Measurements from ENCODE around the gene PLEKHG7. TPM values are rescaled to one million over a fixed set of nuclear protein-coding genes. Genes with fewer than 3 reads are reported as not detected.
"Not testable (repeated sequence)": the region's sequence is repeated elsewhere in the genome, so short reads cannot be mapped to it uniquely, and the experiment has no call there.

Gene PLEKHG7
- total and polyA plus RNA-seq, 2 experiments from 2014 or later = not detected

- Histone ChIP-seq H3K4me3 (no peak overlapping the region), H3K27ac (no peak overlapping the region), H3K27me3 (replicated peaks; ENCODE audit: insufficient read depth) (no peaks in the 10 kb centered on the region), H3K36me3 (ENCODE audit: low read depth) (no peaks in the 10 kb centered on the region), H4K20me1 (ENCODE audit: insufficient read depth) (no peaks in the 10 kb centered on the region), H3K79me2 (ENCODE audit: insufficient read depth) (no peaks in the 10 kb centered on the region), H3F3A (ENCODE audit: insufficient read depth) (peaks cover 8% of the 10 kb centered on the region; the same call in 1 of the 2 replicates), H3K4me2 (ENCODE audit: unreplicated experiment) (no peak overlapping the region), H3K4me1 (ENCODE audit: insufficient read depth) (peaks cover 15% of the 10 kb centered on the region), H2AFZ (no peak overlapping the region), H3K9me3 (ENCODE audit: low read depth) (no peaks in the 10 kb centered on the region), H3K9ac (no peak overlapping the region), H3K9me2 (ENCODE audit: insufficient read depth) (no peaks in the 10 kb centered on the region)
- in situ Hi-C loops (cut with MboI) = no loop called here
- no peak for TF ChIP-seq EZH2 (IDR thresholded peaks at IDR 0.05; ENCODE audit: insufficient read depth, poor library complexity, severe bottlenecking)
- no peak for TF ChIP-seq EZH2phosphoT487 (IDR thresholded peaks at IDR 0.05; ENCODE audit: insufficient read depth, low read depth)
- DNase-seq = no peak
- WGBS, 2 experiments (ENCODE audit: low coverage in 1 of 2, low lambda C conversion rate in 2 of 2, missing lambda C conversion rate in 2 of 2) = 86 to 92% methylated on average over 4 of the region's 4 CpGs
These were observed 45.0 kb upstream of the PLEKHG7 start for GRCh38 chr12:92657770-92658169.

- no peak overlapping the region for H3K4me3 ChIP-seq
- no peak for TF ChIP-seq EZH2 (IDR thresholded peaks at IDR 0.05; ENCODE audit: insufficient read depth, poor library complexity, severe bottlenecking)
- TF ChIP-seq EZH2phosphoT487 (IDR thresholded peaks at IDR 0.05; ENCODE audit: insufficient read depth, low read depth) = no peak
- H3K27ac ChIP-seq = no peak overlapping the region
- H3K4me2 ChIP-seq (ENCODE audit: unreplicated experiment) = no peak overlapping the region
- no peaks in the 10 kb centered on the region for H3K9me3 ChIP-seq (ENCODE audit: low read depth)
- H3K4me1 ChIP-seq (ENCODE audit: insufficient read depth) = peaks cover 15% of the 10 kb centered on the region
- DNase-seq = no peak
- no peaks in the 10 kb centered on the region for H3K27me3 ChIP-seq (replicated peaks; ENCODE audit: insufficient read depth)
- peaks cover 8% of the 10 kb centered on the region; the same call in 1 of the 2 replicates for H3F3A ChIP-seq (ENCODE audit: insufficient read depth)
- in situ Hi-C loops (cut with MboI) = no loop called here
- H3K36me3 ChIP-seq (ENCODE audit: low read depth) = no peaks in the 10 kb centered on the region
- no peaks in the 10 kb centered on the region for H3K9me2 ChIP-seq (ENCODE audit: insufficient read depth)
- H4K20me1 ChIP-seq (ENCODE audit: insufficient read depth) = no peaks in the 10 kb centered on the region
- 94 to 100% methylated on average over 2 of the region's 2 CpGs for WGBS, 2 experiments (ENCODE audit: low coverage in 1 of 2, low lambda C conversion rate in 2 of 2, missing lambda C conversion rate in 2 of 2)
- no peak overlapping the region for H2AFZ ChIP-seq
- no peaks in the 10 kb centered on the region for H3K79me2 ChIP-seq (ENCODE audit: insufficient read depth)
- no peak overlapping the region for H3K9ac ChIP-seq
These were observed 44.2 kb upstream of the PLEKHG7 start for GRCh38 chr12:92658611-92659010.

- no peak for TF ChIP-seq EZH2 (IDR thresholded peaks at IDR 0.05; ENCODE audit: insufficient read depth, poor library complexity, severe bottlenecking)
- TF ChIP-seq EZH2phosphoT487 (IDR thresholded peaks at IDR 0.05; ENCODE audit: insufficient read depth, low read depth) = no peak
- H3K27me3 ChIP-seq (replicated peaks; ENCODE audit: insufficient read depth) = no peaks in the 10 kb centered on the region
- WGBS, 2 experiments (ENCODE audit: low coverage in 1 of 2, low lambda C conversion rate in 2 of 2, missing lambda C conversion rate in 2 of 2) = 96 to 97% methylated on average over 6 of the region's 6 CpGs
- DNase-seq = no peak
- no peak overlapping the region for H3K27ac ChIP-seq
- H3F3A ChIP-seq (ENCODE audit: insufficient read depth) = no peaks in the 10 kb centered on the region
- no peaks in the 10 kb centered on the region for H3K4me1 ChIP-seq (ENCODE audit: insufficient read depth)
- H3K79me2 ChIP-seq (ENCODE audit: insufficient read depth) = no peaks in the 10 kb centered on the region
- H3K9me3 ChIP-seq (ENCODE audit: low read depth) = no peaks in the 10 kb centered on the region
- H4K20me1 ChIP-seq (ENCODE audit: insufficient read depth) = no peaks in the 10 kb centered on the region
- H3K9ac ChIP-seq = no peak overlapping the region
- no peaks in the 10 kb centered on the region for H3K9me2 ChIP-seq (ENCODE audit: insufficient read depth)
- H3K4me2 ChIP-seq (ENCODE audit: unreplicated experiment) = no peak overlapping the region
- no peaks in the 10 kb centered on the region for H3K36me3 ChIP-seq (ENCODE audit: low read depth)
- in situ Hi-C loops (cut with MboI) = no loop called here
- no peak overlapping the region for H2AFZ ChIP-seq
- H3K4me3 ChIP-seq = no peak overlapping the region
These were observed 41.5 kb upstream of the PLEKHG7 start for GRCh38 chr12:92661269-92661668.

GRCh38 chr12:92665496-92665895 lies 37.3 kb upstream of the PLEKHG7 start:
- TF ChIP-seq EZH2phosphoT487 (IDR thresholded peaks at IDR 0.05; ENCODE audit: insufficient read depth, low read depth) = no peak
- TF ChIP-seq EZH2 (IDR thresholded peaks at IDR 0.05; ENCODE audit: insufficient read depth, poor library complexity, severe bottlenecking) = no peak
- Histone ChIP-seq H3K9me3 (ENCODE audit: low read depth) (no peaks in the 10 kb centered on the region), H3K79me2 (ENCODE audit: insufficient read depth) (no peaks in the 10 kb centered on the region), H4K20me1 (ENCODE audit: insufficient read depth) (no peaks in the 10 kb centered on the region), H3K27ac (no peak overlapping the region), H3K36me3 (ENCODE audit: low read depth) (no peaks in the 10 kb centered on the region), H3K4me1 (ENCODE audit: insufficient read depth) (no peaks in the 10 kb centered on the region), H3K4me3 (no peak overlapping the region), H3K9ac (no peak overlapping the region), H3K4me2 (ENCODE audit: unreplicated experiment) (no peak overlapping the region), H3K9me2 (ENCODE audit: insufficient read depth) (no peaks in the 10 kb centered on the region), H3K27me3 (replicated peaks; ENCODE audit: insufficient read depth) (peaks cover 5% of the 10 kb centered on the region; the same call in 1 of the 2 replicates), H2AFZ (no peak overlapping the region), H3F3A (ENCODE audit: insufficient read depth) (no peaks in the 10 kb centered on the region)
- in situ Hi-C loops (cut with MboI) = no loop called here
- DNase-seq = no peak
- 92 to 96% methylated on average over 2 of the region's 2 CpGs for WGBS, 2 experiments (ENCODE audit: low coverage in 1 of 2, low lambda C conversion rate in 2 of 2, missing lambda C conversion rate in 2 of 2)

- H4K20me1 ChIP-seq (ENCODE audit: insufficient read depth) = no peaks in the 10 kb centered on the region
These were observed 34.0 kb upstream of the PLEKHG7 start for GRCh38 chr12:92668739-92669138.

GRCh38 chr12:92671524-92671923 lies 31.3 kb upstream of the PLEKHG7 start:
- H3K27me3 ChIP-seq (replicated peaks; ENCODE audit: insufficient read depth); DNase-seq; H3K4me3 ChIP-seq; H2AFZ ChIP-seq; in situ Hi-C loops (cut with MboI); H3K9me3 ChIP-seq (ENCODE audit: low read depth); H3K4me1 ChIP-seq (ENCODE audit: insufficient read depth); H3F3A ChIP-seq (ENCODE audit: insufficient read depth); H3K27ac ChIP-seq; H3K9me2 ChIP-seq (ENCODE audit: insufficient read depth); H3K79me2 ChIP-seq (ENCODE audit: insufficient read depth); H3K4me2 ChIP-seq (ENCODE audit: unreplicated experiment); H4K20me1 ChIP-seq (ENCODE audit: insufficient read depth); H3K36me3 ChIP-seq (ENCODE audit: low read depth); H3K9ac ChIP-seq: not testable (repeated sequence)
- WGBS, 2 experiments (ENCODE audit: low coverage in 1 of 2, low lambda C conversion rate in 2 of 2, missing lambda C conversion rate in 2 of 2) = 75 to 81% methylated on average over 11 of the region's 11 CpGs

More at GRCh38 chr12:92668739-92669138, 34.0 kb upstream of the PLEKHG7 start:
- Histone ChIP-seq H3K9me2 (ENCODE audit: insufficient read depth) (no peaks in the 10 kb centered on the region), H3F3A (ENCODE audit: insufficient read depth) (no peaks in the 10 kb centered on the region), H3K27me3 (replicated peaks; ENCODE audit: insufficient read depth) (peaks cover 5% of the 10 kb centered on the region; the same call in 1 of the 2 replicates), H3K4me1 (ENCODE audit: insufficient read depth) (no peaks in the 10 kb centered on the region), H2AFZ (no peak overlapping the region), H3K4me2 (ENCODE audit: unreplicated experiment) (no peak overlapping the region), H3K79me2 (ENCODE audit: insufficient read depth) (no peaks in the 10 kb centered on the region), H3K27ac (no peak overlapping the region), H3K4me3 (no peak overlapping the region), H3K36me3 (ENCODE audit: low read depth) (no peaks in the 10 kb centered on the region), H3K9ac (no peak overlapping the region), H3K9me3 (ENCODE audit: low read depth) (no peaks in the 10 kb centered on the region)
- no peak for DNase-seq
- TF ChIP-seq EZH2 (IDR thresholded peaks at IDR 0.05; ENCODE audit: insufficient read depth, poor library complexity, severe bottlenecking) = no peak
- TF ChIP-seq EZH2phosphoT487 (IDR thresholded peaks at IDR 0.05; ENCODE audit: insufficient read depth, low read depth) = no peak
- in situ Hi-C loops (cut with MboI) = no loop called here

Measured in GM23248 (cell line).